ENCODE data around the gene KANK2. TPM values are rescaled to one million over a fixed set of nuclear protein-coding genes. Genes with fewer than 3 reads are reported as not detected.
A peak's percentile ranks its signal among the peaks of the same experiment; 100 is the strongest.

KANK2 gene
- total RNA-seq, 1 experiment from 2014 or later, result 27.8 TPM

GRCh38 chr19:11242864-11243797 is 45.8 kb upstream of the KANK2 start:
- Mint-ChIP-seq H3K27me3 (ENCODE audit: unreplicated experiment) (no peaks in the 10 kb centered on the region), H3K4me3 (ENCODE audit: low read depth, unreplicated experiment) (no peak overlapping the region), H3K36me3 (ENCODE audit: insufficient read depth, unreplicated experiment) (peaks cover 22% of the 10 kb centered on the region), H3K9me3 (ENCODE audit: low read depth, unreplicated experiment) (no peaks in the 10 kb centered on the region), H3K27ac (ENCODE audit: unreplicated experiment) (no peak overlapping the region), H3K4me1 (ENCODE audit: low read depth, unreplicated experiment) (no peaks in the 10 kb centered on the region)
- intact Hi-C loops (cut with micrococcal nuclease; ENCODE audit: unreplicated experiment), result no loop called here
- BruUV-seq (replicated peaks), result no TSS peak
- CTCF ChIA-PET, result no interaction called here
- DNase-seq, result peak; percentile 55
- TF ChIP-seq, protein P1, sequence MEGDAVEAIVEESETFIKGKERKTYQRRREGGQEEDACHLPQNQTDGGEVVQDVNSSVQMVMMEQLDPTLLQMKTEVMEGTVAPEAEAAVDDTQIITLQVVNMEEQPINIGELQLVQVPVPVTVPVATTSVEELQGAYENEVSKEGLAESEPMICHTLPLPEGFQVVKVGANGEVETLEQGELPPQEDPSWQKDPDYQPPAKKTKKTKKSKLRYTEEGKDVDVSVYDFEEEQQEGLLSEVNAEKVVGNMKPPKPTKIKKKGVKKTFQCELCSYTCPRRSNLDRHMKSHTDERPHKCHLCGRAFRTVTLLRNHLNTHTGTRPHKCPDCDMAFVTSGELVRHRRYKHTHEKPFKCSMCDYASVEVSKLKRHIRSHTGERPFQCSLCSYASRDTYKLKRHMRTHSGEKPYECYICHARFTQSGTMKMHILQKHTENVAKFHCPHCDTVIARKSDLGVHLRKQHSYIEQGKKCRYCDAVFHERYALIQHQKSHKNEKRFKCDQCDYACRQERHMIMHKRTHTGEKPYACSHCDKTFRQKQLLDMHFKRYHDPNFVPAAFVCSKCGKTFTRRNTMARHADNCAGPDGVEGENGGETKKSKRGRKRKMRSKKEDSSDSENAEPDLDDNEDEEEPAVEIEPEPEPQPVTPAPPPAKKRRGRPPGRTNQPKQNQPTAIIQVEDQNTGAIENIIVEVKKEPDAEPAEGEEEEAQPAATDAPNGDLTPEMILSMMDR (IDR thresholded peaks at IDR 0.05; ENCODE audit: unreplicated experiment), result no peak

- peaks cover 22% of the 10 kb centered on the region for H3K36me3 Mint-ChIP-seq (ENCODE audit: insufficient read depth, unreplicated experiment)
- H3K27ac Mint-ChIP-seq (ENCODE audit: unreplicated experiment), result no peak overlapping the region
- H3K27me3 Mint-ChIP-seq (ENCODE audit: unreplicated experiment), result no peaks in the 10 kb centered on the region
- CTCF ChIA-PET, result no interaction called here
- no peak for DNase-seq
- intact Hi-C loops (cut with micrococcal nuclease; ENCODE audit: unreplicated experiment), result no loop called here
- no peak overlapping the region for H3K4me3 Mint-ChIP-seq (ENCODE audit: low read depth, unreplicated experiment)
- H3K4me1 Mint-ChIP-seq (ENCODE audit: low read depth, unreplicated experiment), result no peaks in the 10 kb centered on the region
- TF ChIP-seq, protein P1 (IDR thresholded peaks at IDR 0.05; ENCODE audit: unreplicated experiment), result no peak
- H3K9me3 Mint-ChIP-seq (ENCODE audit: low read depth, unreplicated experiment), result no peaks in the 10 kb centered on the region
- BruUV-seq (replicated peaks), result no TSS peak
Observed at GRCh38 chr19:11242025-11242424, 44.7 kb upstream of the KANK2 start.

DNA sequence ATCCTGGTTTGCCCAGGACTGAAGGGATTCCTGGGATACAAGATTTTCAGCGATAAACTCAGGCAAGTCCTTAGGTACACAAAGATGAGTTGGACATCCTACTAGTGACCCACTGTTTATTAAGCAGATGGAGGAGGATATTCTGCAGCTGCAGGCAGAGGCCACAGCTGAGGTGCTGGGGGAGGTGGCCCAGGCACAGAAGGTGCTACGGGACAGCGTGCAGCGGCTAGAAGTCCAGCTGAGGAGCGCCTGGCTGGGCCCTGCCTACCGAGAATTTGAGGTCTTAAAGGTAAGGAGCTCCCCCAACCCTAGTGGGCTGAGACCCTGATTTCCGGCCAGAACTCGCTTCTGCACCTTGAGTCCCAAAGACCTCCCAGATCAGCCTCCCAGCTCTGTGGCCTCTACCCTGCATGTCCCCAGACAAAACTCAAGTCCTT is 42.7 kb upstream of the KANK2 start:
- TF ChIP-seq, protein P1 (IDR thresholded peaks at IDR 0.05; ENCODE audit: unreplicated experiment), result no peak
- no peak for DNase-seq
- no peak overlapping the region for H3K4me3 Mint-ChIP-seq (ENCODE audit: low read depth, unreplicated experiment)
- intact Hi-C loops (cut with micrococcal nuclease; ENCODE audit: unreplicated experiment), result no loop called here
- H3K27ac Mint-ChIP-seq (ENCODE audit: unreplicated experiment), result no peak overlapping the region
- CTCF ChIA-PET, result interaction anchor here (0.7 kb wide), 1 partner anchor 54 kb away, joined by 3 read pairs; no protein-coding TSS in a partner anchor
- H3K9me3 Mint-ChIP-seq (ENCODE audit: low read depth, unreplicated experiment), result no peaks in the 10 kb centered on the region
- H3K27me3 Mint-ChIP-seq (ENCODE audit: unreplicated experiment), result no peaks in the 10 kb centered on the region
- BruUV-seq (replicated peaks), result no TSS peak
- no peaks in the 10 kb centered on the region for H3K4me1 Mint-ChIP-seq (ENCODE audit: low read depth, unreplicated experiment)
- H3K36me3 Mint-ChIP-seq (ENCODE audit: insufficient read depth, unreplicated experiment), result peaks cover 11% of the 10 kb centered on the region

- DNase-seq, result no peak
- CTCF ChIA-PET, result no interaction called here
- no peak within 1 kb of the TSS for H3K27ac Mint-ChIP-seq (ENCODE audit: unreplicated experiment)
- BruUV-seq (replicated peaks), result no TSS peak
- no peaks in the 10 kb centered on the region for H3K4me1 Mint-ChIP-seq (ENCODE audit: low read depth, unreplicated experiment)
- H3K36me3 Mint-ChIP-seq (ENCODE audit: insufficient read depth, unreplicated experiment), result peaks cover 11% of the 10 kb centered on the region
- intact Hi-C loops (cut with micrococcal nuclease; ENCODE audit: unreplicated experiment), result no loop called here
- no peaks in the 10 kb centered on the region for H3K9me3 Mint-ChIP-seq (ENCODE audit: low read depth, unreplicated experiment)
- no peak within 1 kb of the TSS for H3K4me3 Mint-ChIP-seq (ENCODE audit: low read depth, unreplicated experiment)
- H3K27me3 Mint-ChIP-seq (ENCODE audit: unreplicated experiment), result no peaks in the 10 kb centered on the region
- TF ChIP-seq, protein P1 (IDR thresholded peaks at IDR 0.05; ENCODE audit: unreplicated experiment), result no peak
Observed at GRCh38 chr19:11239377-11240000, 42.1 kb upstream of the KANK2 start, which contains the start of gene ANGPTL8. Gene ANGPTL8 (plus strand): TSS chr19:11239619. CDS start chr19:11239638, 19 bp downstream.
